Smooth muscle cell (in vitro differentiated cells): ENCODE measurements around the gene PPARG. TPM values are rescaled to one million over a fixed set of nuclear protein-coding genes. Genes with fewer than 3 reads are reported as not detected.

Source experiments
- DNase-seq: peaks from one replicate; lab custom pipeline; 2025; ENCODE audit not compliant: unreplicated experiment; lab: John Stamatoyannopoulos, UW
- H2AFZ ChIP-seq: fragments of 200-600 bp; sonication (generic); 2 replicates; pipeline ENCODE4 v1.6.0; 2016; ENCODE audit warnings: antibody characterized with exemption, low read depth, mild to moderate bottlenecking
- H3F3A ChIP-seq: fragments of 200-600 bp; sonication (generic); 2 replicates; pipeline ENCODE4 v1.6.0; 2017; ENCODE audit warnings: antibody characterized with exemption, low read depth
- H3K27ac ChIP-seq: fragments of 200-600 bp; sonication (generic); 2 replicates; pipeline ENCODE4 v1.5.1; 2016; ENCODE audit warnings: low read depth, mild to moderate bottlenecking
- H3K27me3 ChIP-seq: fragments of 200-600 bp; sonication (generic); 2 replicates; pipeline ENCODE4 v1.6.1; 2016; ENCODE audit warnings: low read depth, mild to moderate bottlenecking
- H3K36me3 ChIP-seq: fragments of 200-600 bp; sonication (generic); 2 replicates; pipeline ENCODE4 v1.5.1; 2016; ENCODE audit warnings: low read depth
- H3K4me1 ChIP-seq: fragments of 200-600 bp; sonication (generic); 2 replicates; pipeline ENCODE4 v1.5.1; 2016; ENCODE audit warnings: low read depth
- H3K4me2 ChIP-seq: fragments of 200-600 bp; sonication (generic); 2 replicates; pipeline ENCODE4 v1.6.0; 2016; ENCODE audit warnings: mild to moderate bottlenecking
- H3K4me3 ChIP-seq: fragments of 200-600 bp; sonication (generic); 2 replicates; pipeline ENCODE4 v1.5.1; 2016; ENCODE audit warnings: mild to moderate bottlenecking
- H3K79me2 ChIP-seq: fragments of 200-600 bp; sonication (generic); 2 replicates; pipeline ENCODE4 v1.6.0; 2016; ENCODE audit warnings: low read depth, mild to moderate bottlenecking
- H3K9ac ChIP-seq: fragments of 200-600 bp; sonication (generic); 2 replicates; pipeline ENCODE4 v1.6.0; 2016; ENCODE audit warnings: low read depth
- H3K9me3 ChIP-seq: fragments of 200-600 bp; sonication (generic); replicated peaks from 2 replicates; pipeline ENCODE4 v1.5.1; 2016; ENCODE audit warnings: low read depth
- H4K20me1 ChIP-seq: fragments of 200-600 bp; sonication (generic); 2 replicates; pipeline ENCODE4 v1.6.0; 2016; ENCODE audit warnings: low read depth
- CTCF ChIP-seq: fragments of 200-600 bp; sonication (generic); IDR thresholded peaks from 2 replicates; pipeline ENCODE4 v1.5.1; 2017; ENCODE audit warnings: borderline replicate concordance, mild to moderate bottlenecking, antibody characterized with exemption; ENCODE audit not compliant: insufficient read depth, poor library complexity, severe bottlenecking
- WGBS: methylation state at CpG from one replicate; pipeline ENCODE4 v1.1.7; 2016; ENCODE audit warnings: low lambda C conversion rate; 5-methylcytosine and 5-hydroxymethylcytosine counted together
- polyA plus RNA-seq: library from polyadenylated mRNA; unstranded; fragments of >200 nt; fragmentation: Nextera tagmentation; extraction: Ambion mirVana; gene quantifications from 2 replicates; pipeline ENCODE4 v1.2.1, GENCODE V29; 2016
- total RNA-seq: library from RNA; depleted of rRNA; stranded (reverse); fragments of >200 nt; gene quantifications from 2 replicates; pipeline ENCODE4 v1.2.3, GENCODE V29; 2014

PPARG gene
- total and polyA plus RNA-seq, 2 experiments from 2014 or later, result 1.5 to 8.5 TPM

GRCh38 chr3:12416731-12417130 lies 127.9 kb downstream of the PPARG start:
- H2AFZ ChIP-seq, result no peak overlapping the region
- H3K27ac ChIP-seq, result no peak overlapping the region
- H4K20me1 ChIP-seq, result no peaks in the 10 kb centered on the region
- no peaks in the 10 kb centered on the region for H3K4me1 ChIP-seq
- H3K27me3 ChIP-seq, result no peaks in the 10 kb centered on the region
- H3F3A ChIP-seq, result peaks cover 3% of the 10 kb centered on the region
- H3K4me3 ChIP-seq, result no peak overlapping the region
- DNase-seq, result no peak
- no peaks in the 10 kb centered on the region for H3K36me3 ChIP-seq
- H3K4me2 ChIP-seq, result no peak overlapping the region
- H3K9me3 ChIP-seq, result no peaks in the 10 kb centered on the region
- H3K9ac ChIP-seq, result no peak overlapping the region
- no peak for TF ChIP-seq CTCF
- no peaks in the 10 kb centered on the region for H3K79me2 ChIP-seq
- whole genome bisulfite sequencing, result 91% methylated on average over 8 of the region's 8 CpGs

GRCh38 chr3:12420393-12420792 lies 131.5 kb downstream of the PPARG start:
- H3K27me3 ChIP-seq, result no peaks in the 10 kb centered on the region
- H3K27ac ChIP-seq, result no peak overlapping the region
- WGBS, result 56% methylated on average over 3 of the region's 3 CpGs
- DNase-seq, result no peak
- H3F3A ChIP-seq, result peaks cover 12% of the 10 kb centered on the region
- peak overlapping the region; percentile 1 for H3K4me2 ChIP-seq
- TF ChIP-seq CTCF, result no peak
- no peak overlapping the region for H2AFZ ChIP-seq
- H3K4me1 ChIP-seq, result no peaks in the 10 kb centered on the region
- H3K9me3 ChIP-seq, result no peaks in the 10 kb centered on the region
- no peaks in the 10 kb centered on the region for H3K36me3 ChIP-seq
- no peak overlapping the region for H3K4me3 ChIP-seq
- H4K20me1 ChIP-seq, result no peaks in the 10 kb centered on the region
- no peaks in the 10 kb centered on the region for H3K79me2 ChIP-seq
- H3K9ac ChIP-seq, result no peak overlapping the region

GRCh38 chr3:12421132-12421531 lies 132.3 kb downstream of the PPARG start:
- no peaks in the 10 kb centered on the region for H3K79me2 ChIP-seq
- TF ChIP-seq CTCF, result no peak
- H3K27me3 ChIP-seq, result no peaks in the 10 kb centered on the region
- WGBS, result 90% methylated on average over 5 of the region's 5 CpGs
- H3K4me2 ChIP-seq, result no peak overlapping the region
- no peaks in the 10 kb centered on the region for H4K20me1 ChIP-seq
- H3K36me3 ChIP-seq, result no peaks in the 10 kb centered on the region
- DNase-seq, result no peak
- no peak overlapping the region for H3K4me3 ChIP-seq
- no peak overlapping the region for H3K9ac ChIP-seq
- H3K4me1 ChIP-seq, result peaks cover 2% of the 10 kb centered on the region
- H2AFZ ChIP-seq, result no peak overlapping the region
- no peak overlapping the region for H3K27ac ChIP-seq
- peaks cover 12% of the 10 kb centered on the region for H3F3A ChIP-seq
- H3K9me3 ChIP-seq, result no peaks in the 10 kb centered on the region

GRCh38 chr3:12423131-12423530 lies 134.3 kb downstream of the PPARG start:
- Histone ChIP-seq H2AFZ (no peak overlapping the region), H3K36me3 (no peaks in the 10 kb centered on the region), H3K4me3 (no peak overlapping the region), H3K79me2 (no peaks in the 10 kb centered on the region), H3K4me2 (no peak overlapping the region), H3K9me3 (no peaks in the 10 kb centered on the region), H3F3A (peaks cover 12% of the 10 kb centered on the region), H3K27ac (no peak overlapping the region), H3K27me3 (no peaks in the 10 kb centered on the region), H3K4me1 (peaks cover 7% of the 10 kb centered on the region), H4K20me1 (no peaks in the 10 kb centered on the region), H3K9ac (no peak overlapping the region)
- no peak for TF ChIP-seq CTCF
- 89% methylated on average over 4 of the region's 4 CpGs for WGBS
- no peak for DNase-seq
